Measurements from ENCODE around the gene BRPF1. TPM values are rescaled to one million over a fixed set of nuclear protein-coding genes. Genes with fewer than 3 reads are reported as not detected.

BRPF1 gene
- total and polyA plus RNA-seq, 4 experiments from 2014 or later = 3.0 to 40.5 (median 31.8) TPM

- intact Hi-C loops (cut with micrococcal nuclease) = no loop called here
- Histone ChIP-seq H3K36me3 (ENCODE audit: insufficient read depth, low read length) (peaks cover 18% of the 10 kb centered on the region), H3K27me3 (ENCODE audit: insufficient read depth, low read length) (no peaks in the 10 kb centered on the region), H3K4me3 (ENCODE audit: low read length in 2 of 2) (no peak overlapping the region), H3K9me3 (ENCODE audit: control insufficient read depth in 1 of 2, low read length in 2 of 2) (no peaks in the 10 kb centered on the region), H3K4me1 (ENCODE audit: insufficient read depth, low read length) (peaks cover 10% of the 10 kb centered on the region), H3K27ac (ENCODE audit: low read depth, low read length) (no peak overlapping the region)
- CTCF ChIA-PET (ENCODE audit: partially characterized antibody) = no interaction called here
- Mint-ChIP-seq H3K4me1 (peaks cover 5 to 25% (median 9%) of the 10 kb centered on the region in 4 donors), H3K27ac (peak overlapping the region in 1 of 7 donors; percentile 18), H3K4me3 (no peak overlapping the region), H3K27me3 (peaks cover 10 to 16% of the 10 kb centered on the region in 2 donors), H3K36me3 (peaks cover 50 to 51% of the 10 kb centered on the region in 2 donors), H3K9me3 (no peaks in the 10 kb centered on the region)
- DNase-seq = no peak
- POLR2A ChIA-PET (ENCODE audit: partially characterized antibody) = interaction anchor here (0.6 kb wide), 1 partner anchor 57 kb away, joined by 4 read pairs; no protein-coding TSS in a partner anchor
These were observed 29.8 kb upstream of the BRPF1 start for GRCh38 chr3:9701711-9702110.

DNA sequence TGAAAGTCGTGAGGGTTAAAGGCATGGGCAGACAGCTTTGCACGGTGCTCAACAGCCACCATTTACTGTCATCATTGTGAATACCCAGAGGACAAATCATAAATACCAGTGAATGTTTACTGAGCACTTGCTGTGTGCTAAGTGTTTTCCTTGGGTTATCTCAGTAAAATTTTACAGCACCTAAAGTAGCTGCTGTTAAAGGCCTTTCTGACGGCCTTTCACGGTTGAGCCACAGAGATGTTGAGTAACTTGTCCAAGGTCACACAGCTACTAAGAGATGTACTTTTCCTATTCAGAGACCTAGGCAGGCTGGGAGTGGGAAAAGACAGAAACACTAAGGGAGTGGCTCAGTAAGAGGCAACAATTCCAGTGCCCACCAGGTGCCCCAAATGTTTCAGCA lies 28.3 kb upstream of the BRPF1 start:
- Histone ChIP-seq H3K36me3 (ENCODE audit: insufficient read depth, low read length) (peaks cover 3% of the 10 kb centered on the region), H3K9me3 (ENCODE audit: control insufficient read depth in 1 of 2, low read length in 2 of 2) (no peaks in the 10 kb centered on the region), H3K27ac (ENCODE audit: low read depth, low read length) (no peak overlapping the region), H3K27me3 (ENCODE audit: insufficient read depth, low read length) (no peaks in the 10 kb centered on the region), H3K4me3 (ENCODE audit: low read length in 2 of 2) (no peak overlapping the region), H3K4me1 (ENCODE audit: insufficient read depth, low read length) (peaks cover 10% of the 10 kb centered on the region)
- intact Hi-C loops (cut with micrococcal nuclease) = no loop called here
- Mint-ChIP-seq H3K27me3 (peaks cover 10 to 16% of the 10 kb centered on the region in 2 donors), H3K27ac (peak overlapping the region in 1 of 7 donors; percentile 30), H3K36me3 (peaks cover 37 to 40% of the 10 kb centered on the region in 2 donors), H3K9me3 (no peaks in the 10 kb centered on the region), H3K4me3 (peak overlapping the region in 7 of 8 donors; percentile 17 to 66 (median 36)), H3K4me1 (peaks cover 5 to 25% (median 9%) of the 10 kb centered on the region in 4 donors)
- ChIA-PET CTCF (ENCODE audit: partially characterized antibody) (interaction anchor here (0.8 kb wide), 1 partner anchor 120 kb away, joined by 3 read pairs; no protein-coding TSS in a partner anchor), POLR2A (ENCODE audit: partially characterized antibody) (interaction anchor here (1.0 to 1.1 kb wide), 2 partner anchors 24 to 28 kb away, joined by 3 read pairs; partner anchors contain the start of gene BRPF1)
- no peak for DNase-seq

GRCh38 chr3:9703736-9704346 lies 27.7 kb upstream of the BRPF1 start, which contains the start of gene CPNE9:
Gene CPNE9, plus strand, starts transcription at chr3:9703833. Its CDS starts 164 bp downstream, at chr3:9703997.
- ChIA-PET CTCF (ENCODE audit: partially characterized antibody) (no interaction called here), POLR2A (ENCODE audit: partially characterized antibody) (interaction anchor here (1.0 to 1.2 kb wide), 3 partner anchors 10 to 28 kb away, joined by 3 read pairs; partner anchors contain the start of gene BRPF1)
- no peak for DNase-seq
- Mint-ChIP-seq H3K36me3 (peaks cover 36 to 40% of the 10 kb centered on the region in 2 donors), H3K4me1 (peaks cover 5 to 25% (median 9%) of the 10 kb centered on the region in 4 donors), H3K4me3 (peak within 1 kb of the TSS; percentile 17 to 73 (median 56)), H3K27ac (peak within 1 kb of the TSS in 2 of 7 donors; percentile 18 to 30), H3K9me3 (no peaks in the 10 kb centered on the region), H3K27me3 (peaks cover 10 to 17% of the 10 kb centered on the region in 2 donors)
- H3K4me3 ChIP-seq (ENCODE audit: low read length in 2 of 2) = no peak within 1 kb of the TSS
- H3K27me3 ChIP-seq (ENCODE audit: insufficient read depth, low read length) = no peaks in the 10 kb centered on the region
- intact Hi-C loops (cut with micrococcal nuclease) = no loop called here
- H3K36me3 ChIP-seq (ENCODE audit: insufficient read depth, low read length) = no peaks in the 10 kb centered on the region
- H3K4me1 ChIP-seq (ENCODE audit: insufficient read depth, low read length) = peaks cover 10% of the 10 kb centered on the region
- no peaks in the 10 kb centered on the region for H3K9me3 ChIP-seq (ENCODE audit: control insufficient read depth in 1 of 2, low read length in 2 of 2)
- no peak within 1 kb of the TSS for H3K27ac ChIP-seq (ENCODE audit: low read depth, low read length)

DNA sequence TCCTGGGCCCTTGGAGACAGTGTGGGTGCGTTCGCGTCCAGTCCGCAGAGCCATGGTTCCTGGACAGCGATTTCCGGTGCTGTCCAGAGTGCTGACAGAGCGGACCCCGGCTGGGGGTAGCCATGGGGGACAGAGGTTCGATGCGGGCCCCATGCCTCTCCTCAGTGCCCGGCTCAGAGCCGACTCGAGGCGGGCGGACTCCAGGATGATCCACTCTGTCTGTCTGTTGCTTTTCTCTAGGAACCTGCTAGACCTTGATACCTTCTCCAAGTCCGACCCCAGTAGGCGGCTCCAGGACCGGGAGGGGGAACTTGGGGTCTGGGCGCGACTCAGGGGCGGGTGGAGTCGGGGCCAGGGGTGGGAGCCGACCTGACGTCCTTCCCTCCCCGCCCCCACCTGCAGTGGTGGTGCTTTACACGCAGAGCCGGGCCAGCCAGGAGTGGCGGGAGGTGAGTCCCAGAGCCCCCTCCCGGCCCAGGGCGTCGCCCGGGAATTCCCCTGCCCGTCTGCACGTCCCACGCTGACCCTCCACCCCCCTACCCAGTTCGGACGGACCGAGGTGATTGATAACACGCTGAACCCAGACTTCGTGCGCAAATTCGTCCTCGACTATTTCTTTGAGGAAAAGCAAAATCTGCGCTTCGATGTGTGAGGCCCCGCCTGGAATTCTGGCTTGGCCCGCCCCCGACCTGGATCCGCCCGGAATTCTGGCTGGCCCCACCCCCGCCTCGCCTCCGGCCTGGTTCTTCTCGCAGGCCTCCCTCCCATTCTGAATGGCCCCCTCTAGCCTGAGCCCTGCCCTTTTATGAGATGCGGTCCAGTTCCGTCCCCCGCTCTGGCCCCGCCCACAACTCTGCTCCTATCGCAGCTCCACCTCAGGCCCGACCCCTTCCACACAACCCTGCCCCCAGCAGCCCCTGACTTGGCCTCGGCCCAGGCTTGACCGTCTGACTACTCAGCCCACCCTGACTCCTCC lies 26.9 kb upstream of the BRPF1 start:
- DNase-seq = peak in 1 of 5 donors; percentile 8
- peak overlapping the region; percentile 17 to 73 (median 56) for H3K4me3 Mint-ChIP-seq
- Histone ChIP-seq H3K36me3 (ENCODE audit: insufficient read depth, low read length) (no peaks in the 10 kb centered on the region), H3K4me1 (ENCODE audit: insufficient read depth, low read length) (peaks cover 10% of the 10 kb centered on the region), H3K27ac (ENCODE audit: low read depth, low read length) (no peak overlapping the region), H3K9me3 (ENCODE audit: control insufficient read depth in 1 of 2, low read length in 2 of 2) (no peaks in the 10 kb centered on the region), H3K27me3 (ENCODE audit: insufficient read depth, low read length) (no peaks in the 10 kb centered on the region), H3K4me3 (ENCODE audit: low read length in 2 of 2) (no peak overlapping the region)
- peaks cover 10 to 17% of the 10 kb centered on the region in 2 donors for H3K27me3 Mint-ChIP-seq
- peaks cover 5 to 25% (median 9%) of the 10 kb centered on the region in 4 donors for H3K4me1 Mint-ChIP-seq
- no peaks in the 10 kb centered on the region for H3K9me3 Mint-ChIP-seq
- intact Hi-C loops (cut with micrococcal nuclease) = no loop called here
- POLR2A ChIA-PET (ENCODE audit: partially characterized antibody) = interaction anchor here (1.0 to 1.2 kb wide), 3 partner anchors 11 to 27 kb away, joined by 3 read pairs; partner anchors contain the start of gene BRPF1
- CTCF ChIA-PET (ENCODE audit: partially characterized antibody) = no interaction called here
- peak overlapping the region in 1 of 7 donors; percentile 18 for H3K27ac Mint-ChIP-seq
- H3K36me3 Mint-ChIP-seq = peaks cover 28 to 32% of the 10 kb centered on the region in 2 donors

GRCh38 chr3:9710174-9710739 lies 21.3 kb upstream of the BRPF1 start:
- H3K27ac Mint-ChIP-seq = no peak overlapping the region
- Histone ChIP-seq H3K9me3 (ENCODE audit: control insufficient read depth in 1 of 2, low read length in 2 of 2) (no peaks in the 10 kb centered on the region), H3K27me3 (ENCODE audit: insufficient read depth, low read length) (no peaks in the 10 kb centered on the region), H3K4me3 (ENCODE audit: low read length in 2 of 2) (no peak overlapping the region), H3K4me1 (ENCODE audit: insufficient read depth, low read length) (no peaks in the 10 kb centered on the region), H3K36me3 (ENCODE audit: insufficient read depth, low read length) (no peaks in the 10 kb centered on the region), H3K27ac (ENCODE audit: low read depth, low read length) (no peak overlapping the region)
- H3K36me3 Mint-ChIP-seq = no peaks in the 10 kb centered on the region
- ChIA-PET CTCF (ENCODE audit: partially characterized antibody) (interaction anchor here (0.7 kb wide), 1 partner anchor 8 kb away, joined by 4 read pairs; no protein-coding TSS in a partner anchor), POLR2A (ENCODE audit: partially characterized antibody) (no interaction called here)
- H3K4me1 Mint-ChIP-seq = peaks cover 0 to 8% (median 2%) of the 10 kb centered on the region in 4 donors
- H3K27me3 Mint-ChIP-seq = peaks cover 2 to 8% of the 10 kb centered on the region in 2 donors
- intact Hi-C loops (cut with micrococcal nuclease) = no loop called here
- peaks cover 0 to 3% (median 0%) of the 10 kb centered on the region in 8 donors for H3K9me3 Mint-ChIP-seq
- H3K4me3 Mint-ChIP-seq = no peak overlapping the region
- DNase-seq = no peak

- no peak for DNase-seq
- H3K27me3 ChIP-seq (ENCODE audit: insufficient read depth, low read length) = no peaks in the 10 kb centered on the region
- no peaks in the 10 kb centered on the region for H3K9me3 ChIP-seq (ENCODE audit: control insufficient read depth in 1 of 2, low read length in 2 of 2)
- no peak overlapping the region for H3K27ac ChIP-seq (ENCODE audit: low read depth, low read length)
- H3K36me3 ChIP-seq (ENCODE audit: insufficient read depth, low read length) = no peaks in the 10 kb centered on the region
- H3K4me3 ChIP-seq (ENCODE audit: low read length in 2 of 2) = no peak overlapping the region
- H3K4me1 ChIP-seq (ENCODE audit: insufficient read depth, low read length) = no peaks in the 10 kb centered on the region
- peaks cover 0 to 3% (median 0%) of the 10 kb centered on the region in 8 donors for H3K9me3 Mint-ChIP-seq
- H3K4me3 Mint-ChIP-seq = no peak overlapping the region
- H3K27ac Mint-ChIP-seq = no peak overlapping the region
- intact Hi-C loops (cut with micrococcal nuclease) = no loop called here
- ChIA-PET POLR2A (ENCODE audit: partially characterized antibody) (no interaction called here), CTCF (ENCODE audit: partially characterized antibody) (no interaction called here)
- H3K36me3 Mint-ChIP-seq = no peaks in the 10 kb centered on the region
- peaks cover 1 to 6% of the 10 kb centered on the region in 2 donors for H3K27me3 Mint-ChIP-seq
- peaks cover 0 to 5% (median 3%) of the 10 kb centered on the region in 4 donors for H3K4me1 Mint-ChIP-seq
These were observed 19.1 kb upstream of the BRPF1 start for GRCh38 chr3:9712415-9712814.
